ENCODE results near the gene ANXA8. TPM values are rescaled to one million over a fixed set of nuclear protein-coding genes. Genes with fewer than 3 reads are reported as not detected.
A peak's percentile ranks its signal among the peaks of the same experiment; 100 is the strongest.
"Not testable (repeated sequence)": the region's sequence is repeated elsewhere in the genome, so short reads cannot be mapped to it uniquely, and the experiment has no call there.

ANXA8 gene
- total RNA-seq, 1 donor from 2014 or later = 0.94 TPM

- not testable (repeated sequence) for H3K4me1 Mint-ChIP-seq (ENCODE audit: unreplicated experiment); H3K27ac Mint-ChIP-seq
Observed at GRCh38 chr10:47475101-47475500, 8.8 kb downstream of the ANXA8 start.

GRCh38 chr10:47473516-47473915 lies 10.4 kb downstream of the ANXA8 start:
- not testable (repeated sequence) for H3K4me3 Mint-ChIP-seq; H3K36me3 Mint-ChIP-seq; H3K4me1 Mint-ChIP-seq (ENCODE audit: unreplicated experiment); H3K27ac Mint-ChIP-seq; H3K9me3 Mint-ChIP-seq; H3K27me3 Mint-ChIP-seq; DNase-seq (ENCODE audit: extremely low spot score, unreplicated experiment)

More at GRCh38 chr10:47475101-47475500, 8.8 kb downstream of the ANXA8 start:
- H3K9me3 Mint-ChIP-seq; H3K27me3 Mint-ChIP-seq; DNase-seq (ENCODE audit: extremely low spot score, unreplicated experiment); H3K4me3 Mint-ChIP-seq; H3K36me3 Mint-ChIP-seq: not testable (repeated sequence)

GRCh38 chr10:47472647-47473046 lies 11.3 kb downstream of the ANXA8 start:
- not testable (repeated sequence) for H3K4me3 Mint-ChIP-seq; H3K9me3 Mint-ChIP-seq; H3K36me3 Mint-ChIP-seq; H3K27ac Mint-ChIP-seq; H3K4me1 Mint-ChIP-seq (ENCODE audit: unreplicated experiment); H3K27me3 Mint-ChIP-seq; DNase-seq (ENCODE audit: extremely low spot score, unreplicated experiment)

- not testable (repeated sequence) for H3K36me3 Mint-ChIP-seq; H3K27me3 Mint-ChIP-seq; DNase-seq (ENCODE audit: extremely low spot score, unreplicated experiment); H3K27ac Mint-ChIP-seq; H3K4me3 Mint-ChIP-seq; H3K4me1 Mint-ChIP-seq (ENCODE audit: unreplicated experiment); H3K9me3 Mint-ChIP-seq
Observed at GRCh38 chr10:47472072-47472471, 11.8 kb downstream of the ANXA8 start.

- H3K4me1 Mint-ChIP-seq (ENCODE audit: unreplicated experiment); H3K36me3 Mint-ChIP-seq; H3K9me3 Mint-ChIP-seq; H3K27me3 Mint-ChIP-seq; DNase-seq (ENCODE audit: extremely low spot score, unreplicated experiment); H3K27ac Mint-ChIP-seq; H3K4me3 Mint-ChIP-seq: not testable (repeated sequence)
Observed at GRCh38 chr10:47468731-47469528, 15.0 kb downstream of the ANXA8 start.

- not testable (repeated sequence) for H3K9me3 Mint-ChIP-seq; H3K27me3 Mint-ChIP-seq; H3K36me3 Mint-ChIP-seq; H3K4me3 Mint-ChIP-seq; H3K4me1 Mint-ChIP-seq (ENCODE audit: unreplicated experiment); DNase-seq (ENCODE audit: extremely low spot score, unreplicated experiment); H3K27ac Mint-ChIP-seq
Observed at GRCh38 chr10:47467957-47468356, 16.0 kb downstream of the ANXA8 start.

- not testable (repeated sequence) for DNase-seq (ENCODE audit: extremely low spot score, unreplicated experiment); H3K4me1 Mint-ChIP-seq (ENCODE audit: unreplicated experiment); H3K9me3 Mint-ChIP-seq; H3K36me3 Mint-ChIP-seq; H3K27ac Mint-ChIP-seq; H3K4me3 Mint-ChIP-seq; H3K27me3 Mint-ChIP-seq
Observed at GRCh38 chr10:47467458-47467857, 16.5 kb downstream of the ANXA8 start.

- not testable (repeated sequence) for DNase-seq (ENCODE audit: extremely low spot score, unreplicated experiment); H3K4me3 Mint-ChIP-seq; H3K4me1 Mint-ChIP-seq (ENCODE audit: unreplicated experiment); H3K36me3 Mint-ChIP-seq; H3K27ac Mint-ChIP-seq; H3K27me3 Mint-ChIP-seq; H3K9me3 Mint-ChIP-seq
Observed at GRCh38 chr10:47465216-47465917, 18.5 kb downstream of the ANXA8 start.

- H3K27ac Mint-ChIP-seq; DNase-seq (ENCODE audit: extremely low spot score, unreplicated experiment): not testable (repeated sequence)
Observed at GRCh38 chr10:47462577-47463358, 21.1 kb downstream of the ANXA8 start.

GRCh38 chr10:47461261-47461687 lies 22.6 kb downstream of the ANXA8 start:
- H3K27me3 Mint-ChIP-seq; H3K4me1 Mint-ChIP-seq (ENCODE audit: unreplicated experiment); H3K9me3 Mint-ChIP-seq; H3K36me3 Mint-ChIP-seq; H3K27ac Mint-ChIP-seq: not testable (repeated sequence)
- TF ChIP-seq CTCF (conservative IDR thresholded peaks at IDR 0.05) = peak; percentile 60
- DNase-seq (ENCODE audit: extremely low spot score, unreplicated experiment) = peak; percentile 58
- H3K4me3 Mint-ChIP-seq = peak overlapping the region; percentile 81

More at GRCh38 chr10:47462577-47463358, 21.1 kb downstream of the ANXA8 start:
- not testable (repeated sequence) for H3K36me3 Mint-ChIP-seq; H3K4me1 Mint-ChIP-seq (ENCODE audit: unreplicated experiment); H3K4me3 Mint-ChIP-seq; H3K9me3 Mint-ChIP-seq; H3K27me3 Mint-ChIP-seq
